ENCODE results near the gene THAP7. TPM values are rescaled to one million over a fixed set of nuclear protein-coding genes. Genes with fewer than 3 reads are reported as not detected.
A peak's percentile ranks its signal among the peaks of the same experiment; 100 is the strongest.

The THAP7 gene
- total and polyA plus RNA-seq, 9 of the 15 experiments (the other 6 are each of a cell fraction or from before 2014, with no cell fraction given): 7.9 to 263 (median 84.1) TPM

DNA sequence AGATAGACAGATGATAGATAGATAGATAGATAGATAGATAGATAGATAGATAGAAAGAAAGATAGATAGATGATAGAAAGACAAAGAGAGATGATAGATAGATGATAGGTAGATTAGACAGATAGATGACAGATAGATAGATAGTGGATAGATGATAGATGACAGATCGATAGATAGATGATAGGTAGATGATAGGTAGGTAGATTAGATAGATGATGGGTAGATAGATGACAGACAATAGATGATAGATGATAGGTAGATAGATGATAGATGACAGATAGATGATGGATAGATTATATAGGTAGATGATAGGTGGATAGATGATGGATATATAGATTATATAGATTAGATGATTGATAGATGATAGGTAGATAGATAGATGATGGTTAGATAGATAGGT lies 15.6 kb downstream of the THAP7 start (continued):
- no peak for TF ChIP-seq PBX2 (CRISPR knock-in tag; IDR thresholded peaks at IDR 0.05; ENCODE audit: low read depth)
- peak; percentile 83 for TF ChIP-seq PBX2 (tag; conservative IDR thresholded peaks at IDR 0.05; ENCODE audit: low read depth)
- TF ChIP-seq ZFPM2 (CRISPR knock-in tag; IDR thresholded peaks at IDR 0.05): peak; percentile 9; the same call in 1 of the 2 replicates
- TF ChIP-seq HOXB6 (CRISPR knock-in tag; IDR thresholded peaks at IDR 0.05; ENCODE audit: borderline replicate concordance): 0 out of 2 replicates have a peak, but pooled peaks have one; percentile 54
- TF ChIP-seq LCOR (CRISPR knock-in tag; IDR thresholded peaks at IDR 0.05): no peak
- 0 out of 2 replicates have a peak, but pooled peaks have one; percentile 32 for TF ChIP-seq GTF2F1 (IDR thresholded peaks at IDR 0.05; ENCODE audit: low read depth, low read length)
- no peak for TF ChIP-seq MECOM (CRISPR knock-in tag; IDR thresholded peaks at IDR 0.05)
- no peak for TF ChIP-seq FOXK2 (conservative IDR thresholded peaks at IDR 0.05 in 1 of 2, IDR thresholded peaks at IDR 0.05 in 1 of 2; ENCODE audit: low read depth in 2 of 2)
- peak; percentile 94 for TF ChIP-seq ELF4 (CRISPR knock-in tag; IDR thresholded peaks at IDR 0.05)
- TF ChIP-seq OTX1 (CRISPR knock-in tag; IDR thresholded peaks at IDR 0.05): 0 out of 2 replicates have a peak, but pooled peaks have one; percentile 88
- TF ChIP-seq THRB (CRISPR knock-in tag; conservative IDR thresholded peaks at IDR 0.05): peak; percentile 98
- no peak for TF ChIP-seq ZNF778 (CRISPR knock-in tag; IDR thresholded peaks at IDR 0.05)
- 0 out of 2 replicates have a peak, but pooled peaks have one; percentile 19 for TF ChIP-seq RFX5 (IDR thresholded peaks at IDR 0.05; ENCODE audit: low read depth, low read length)
- peak; percentile 99 for TF ChIP-seq CREBBP (IDR thresholded peaks at IDR 0.05; ENCODE audit: low read depth, low read length)
- no peak for TF ChIP-seq ZNF174 (CRISPR knock-in tag; IDR thresholded peaks at IDR 0.05)
- no peak for TF ChIP-seq POLR3A (IDR thresholded peaks at IDR 0.05; ENCODE audit: borderline replicate concordance, extremely low read depth, insufficient read depth, insufficient read length)
- TF ChIP-seq SMARCB1 (IDR thresholded peaks at IDR 0.05; ENCODE audit: insufficient read length, low read depth): no peak
- no peak for TF ChIP-seq SFPQ (IDR thresholded peaks at IDR 0.05; ENCODE audit: low read depth, low read length)
- no peak for TF ChIP-seq MTA3 (IDR thresholded peaks at IDR 0.05; ENCODE audit: borderline replicate concordance)
- TF ChIP-seq MCM5 (IDR thresholded peaks at IDR 0.05; ENCODE audit: low read depth): no peak
- no peak for TF ChIP-seq RBM15 (IDR thresholded peaks at IDR 0.05; ENCODE audit: insufficient read depth, low read length)
- TF ChIP-seq KDM1A (IDR thresholded peaks at IDR 0.05): no peak
- no peak for TF ChIP-seq MXI1 (IDR thresholded peaks at IDR 0.05; ENCODE audit: low read depth, low read length)
